Bronchial epithelial cell (primary cell): ENCODE measurements around the gene ZNF322. TPM values are rescaled to one million over a fixed set of nuclear protein-coding genes. Genes with fewer than 3 reads are reported as not detected.
A peak's percentile ranks its signal among the peaks of the same experiment; 100 is the strongest.

ENCODE experiments used
- DNase-seq: peaks from one replicate; pipeline ENCODE4 v3.0.0-alpha.2; 2010; ENCODE audit warnings: low read depth
- FAIRE-seq: peaks from 2 replicates; lab custom pipeline; 2011; peaks lifted over from hg19 to GRCh38; lab: Jason Lieb, UNC
- H3K27me3 ChIP-seq: 2 replicates; pipeline ENCODE4 v1.5.1; 2011; ENCODE audit warnings: low read length; ENCODE audit not compliant: control insufficient read depth, insufficient read depth
- H3K36me3 ChIP-seq: 2 replicates; pipeline ENCODE4 v1.5.1; 2011; ENCODE audit warnings: low read length; ENCODE audit not compliant: control insufficient read depth, insufficient read depth
- H3K4me3 ChIP-seq: 2 replicates; pipeline ENCODE4 v1.5.1; 2011; ENCODE audit warnings: mild to moderate bottlenecking, low read depth, low read length, control low read depth
- total RNA-seq: library from RNA; depleted of rRNA; stranded (reverse); fragments of >200 nt; gene quantifications from 2 replicates; pipeline ENCODE4 v1.2.1, GENCODE V29; 2014
- TF ChIP-seq, protein P1 (sequence below): IDR thresholded peaks from 2 replicates; pipeline ENCODE4 v1.5.1; 2011; ENCODE audit warnings: mild to moderate bottlenecking, moderate library complexity, low read length, control low read depth, inconsistent platforms; ENCODE audit not compliant: insufficient read depth, severe bottlenecking

Gene ZNF322
- total RNA-seq, 1 donor from 2014 or later: 16.8 TPM

DNA sequence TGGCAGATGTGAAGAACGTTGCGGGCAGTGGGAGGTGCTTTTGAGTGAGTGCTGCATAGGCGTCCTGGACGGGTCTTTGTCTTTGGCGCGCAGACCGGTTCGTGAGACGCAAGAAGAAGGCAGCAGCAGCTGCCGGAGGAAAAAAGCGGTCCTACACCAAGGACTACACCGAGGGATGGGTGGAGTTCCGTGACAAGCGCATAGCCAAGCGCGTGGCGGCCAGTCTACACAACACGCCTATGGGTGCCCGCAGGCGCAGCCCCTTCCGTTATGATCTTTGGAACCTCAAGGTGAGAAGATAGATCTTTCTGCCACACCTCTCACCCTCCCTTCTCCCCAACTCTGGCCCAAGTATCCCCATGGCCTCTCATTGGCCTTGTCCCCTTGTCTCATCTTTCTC, 61.7 kb downstream of the ZNF322 start:
- no peak for FAIRE-seq
- TF ChIP-seq, protein P1, sequence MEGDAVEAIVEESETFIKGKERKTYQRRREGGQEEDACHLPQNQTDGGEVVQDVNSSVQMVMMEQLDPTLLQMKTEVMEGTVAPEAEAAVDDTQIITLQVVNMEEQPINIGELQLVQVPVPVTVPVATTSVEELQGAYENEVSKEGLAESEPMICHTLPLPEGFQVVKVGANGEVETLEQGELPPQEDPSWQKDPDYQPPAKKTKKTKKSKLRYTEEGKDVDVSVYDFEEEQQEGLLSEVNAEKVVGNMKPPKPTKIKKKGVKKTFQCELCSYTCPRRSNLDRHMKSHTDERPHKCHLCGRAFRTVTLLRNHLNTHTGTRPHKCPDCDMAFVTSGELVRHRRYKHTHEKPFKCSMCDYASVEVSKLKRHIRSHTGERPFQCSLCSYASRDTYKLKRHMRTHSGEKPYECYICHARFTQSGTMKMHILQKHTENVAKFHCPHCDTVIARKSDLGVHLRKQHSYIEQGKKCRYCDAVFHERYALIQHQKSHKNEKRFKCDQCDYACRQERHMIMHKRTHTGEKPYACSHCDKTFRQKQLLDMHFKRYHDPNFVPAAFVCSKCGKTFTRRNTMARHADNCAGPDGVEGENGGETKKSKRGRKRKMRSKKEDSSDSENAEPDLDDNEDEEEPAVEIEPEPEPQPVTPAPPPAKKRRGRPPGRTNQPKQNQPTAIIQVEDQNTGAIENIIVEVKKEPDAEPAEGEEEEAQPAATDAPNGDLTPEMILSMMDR: no peak
- peaks cover 5% of the 10 kb centered on the region for H3K36me3 ChIP-seq
- no peak for DNase-seq
- peak overlapping the region; percentile 98 for H3K4me3 ChIP-seq
- H3K27me3 ChIP-seq: no peaks in the 10 kb centered on the region

DNA sequence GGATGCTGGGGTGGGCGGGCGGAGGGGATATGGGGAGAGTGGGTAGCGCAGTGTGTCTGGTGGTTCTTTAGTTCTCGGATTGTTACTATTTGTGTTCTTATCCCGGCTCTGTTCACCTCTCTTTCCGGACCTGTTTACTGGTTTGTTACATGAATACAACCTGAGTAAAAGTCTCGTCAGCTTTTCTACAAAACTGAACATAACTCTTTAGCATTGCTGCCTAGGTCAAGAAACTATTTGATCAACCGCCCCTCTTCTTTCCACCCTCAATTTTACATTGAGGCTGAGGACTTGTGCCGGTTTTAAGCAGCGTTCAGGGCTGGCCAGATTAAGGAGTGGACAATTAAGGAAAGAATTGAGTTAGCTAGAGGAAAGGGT, 62.2 kb downstream of the ZNF322 start:
- DNase-seq (no peak), FAIRE-seq (no peak)
- TF ChIP-seq, protein P1: no peak
- Histone ChIP-seq H3K36me3 (peaks cover 5% of the 10 kb centered on the region), H3K27me3 (no peaks in the 10 kb centered on the region), H3K4me3 (peak overlapping the region; percentile 98)

DNA sequence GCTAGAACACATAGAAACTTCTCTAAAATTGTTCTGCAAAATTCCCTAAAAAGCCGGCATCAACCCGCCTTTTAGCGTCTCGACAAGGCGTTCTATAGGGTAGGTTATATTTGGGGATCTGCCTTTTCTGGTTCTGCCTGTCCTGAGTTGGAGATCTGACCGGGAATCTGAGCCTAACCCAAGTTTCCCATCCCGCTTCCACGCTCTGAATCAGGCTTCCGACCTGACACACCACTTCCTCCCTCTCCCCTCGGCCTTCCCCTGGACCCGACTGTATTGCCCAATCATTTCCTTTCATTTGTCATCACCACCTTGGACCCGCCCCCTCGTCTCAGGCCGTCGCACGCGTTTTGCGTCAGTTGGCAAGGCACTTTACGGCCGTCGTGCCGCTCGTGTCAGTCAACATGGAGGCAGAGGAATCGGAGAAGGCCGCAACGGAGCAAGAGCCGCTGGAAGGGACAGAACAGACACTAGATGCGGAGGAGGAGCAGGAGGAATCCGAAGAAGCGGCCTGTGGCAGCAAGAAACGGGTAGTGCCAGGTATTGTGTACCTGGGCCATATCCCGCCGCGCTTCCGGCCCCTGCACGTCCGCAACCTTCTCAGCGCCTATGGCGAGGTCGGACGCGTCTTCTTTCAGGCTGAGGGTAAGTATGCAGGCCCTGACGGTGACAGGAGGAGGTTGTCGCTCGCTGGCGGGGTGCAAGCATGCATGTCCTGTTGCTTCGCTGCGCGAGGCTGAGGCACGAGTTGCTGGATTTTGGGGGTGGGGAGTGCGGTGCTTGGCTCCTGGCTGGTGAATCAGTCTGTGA, 62.8 kb downstream of the ZNF322 start, which contains the start of gene ABT1:
TSS of gene ABT1 (plus strand) at position 375 of the 810 bp plus-strand sequence. CDS start at position 405, 30 bp downstream.
- DNase-seq (peak; percentile 95), FAIRE-seq (no peak)
- Histone ChIP-seq H3K4me3 (peak within 1 kb of the TSS; percentile 98), H3K36me3 (peaks cover 5% of the 10 kb centered on the region), H3K27me3 (no peaks in the 10 kb centered on the region)
- TF ChIP-seq, protein P1: no peak

DNA sequence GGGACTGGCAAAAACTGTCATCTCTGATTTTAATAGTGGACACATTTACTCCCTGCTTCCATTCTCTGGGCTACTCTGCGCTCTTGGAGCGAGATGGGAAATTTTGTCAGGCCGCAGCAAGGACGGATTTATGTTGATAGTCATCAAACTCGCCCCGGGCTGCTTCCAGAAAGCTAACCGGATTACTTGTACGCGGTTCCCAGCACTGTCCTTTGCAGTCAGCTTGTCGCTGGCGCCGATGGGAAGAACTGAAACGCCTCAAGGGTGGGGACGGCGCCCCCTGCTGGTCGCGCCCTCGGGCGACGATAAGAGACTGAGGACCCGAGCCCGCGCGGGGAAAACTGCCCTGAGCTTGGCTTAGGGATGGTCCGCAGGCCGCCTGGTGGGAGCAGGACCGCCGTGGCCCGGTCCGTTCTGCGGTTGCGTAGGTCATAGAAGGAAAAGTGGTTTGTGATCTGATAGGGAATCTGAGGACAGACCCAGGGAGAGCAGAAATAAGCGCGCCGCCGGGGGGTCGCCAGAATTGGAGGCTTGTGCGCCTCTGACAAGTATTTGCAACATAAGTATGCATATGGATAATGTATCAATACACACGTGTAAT, 63.8 kb downstream of the ZNF322 start:
- FAIRE-seq: no peak
- H3K36me3 ChIP-seq: peaks cover 5% of the 10 kb centered on the region
- H3K4me3 ChIP-seq: peak overlapping the region; percentile 98
- peak; percentile 64 for DNase-seq
- TF ChIP-seq, protein P1: peak; percentile 95
- no peaks in the 10 kb centered on the region for H3K27me3 ChIP-seq

DNA sequence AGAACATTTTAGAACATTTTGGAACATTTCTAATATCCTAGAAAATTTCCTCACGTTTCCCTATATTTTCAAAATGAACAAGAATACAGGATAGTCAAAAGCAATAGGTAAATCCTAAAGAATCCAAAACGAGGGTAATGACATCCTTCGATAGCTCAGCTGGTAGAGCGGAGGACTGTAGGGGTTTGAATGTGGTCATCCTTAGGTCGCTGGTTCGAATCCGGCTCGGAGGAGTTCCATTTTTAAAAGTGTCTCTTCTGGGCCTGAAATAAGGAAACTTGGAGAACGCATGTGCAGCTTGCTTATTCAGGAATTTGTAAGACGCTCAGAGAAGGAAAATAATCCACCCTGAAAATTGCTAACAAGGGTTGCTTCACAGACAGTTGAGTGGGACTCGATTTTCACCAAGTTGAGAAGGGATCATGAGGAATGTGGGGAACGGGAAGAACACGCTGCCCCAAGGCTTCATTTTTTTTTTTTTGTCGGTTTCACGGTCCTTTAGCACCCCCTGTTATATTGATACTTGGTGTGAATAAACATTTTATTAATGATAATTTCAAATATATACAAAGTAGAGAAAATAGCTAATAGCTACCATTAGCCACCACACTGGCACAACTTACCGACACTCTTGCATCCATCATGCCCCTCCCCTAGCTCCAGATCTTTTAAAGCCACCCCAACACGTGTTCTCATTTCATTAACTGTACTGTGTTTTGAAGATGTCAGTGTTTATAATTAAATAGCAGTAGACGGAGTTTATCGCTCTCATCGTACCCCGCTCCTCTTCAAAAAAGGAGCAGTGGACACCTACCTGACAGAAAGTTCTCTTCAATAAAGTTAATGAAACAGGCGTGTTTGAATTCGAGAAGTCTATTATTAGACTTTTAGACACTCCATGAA, 64.6 kb downstream of the ZNF322 start:
- no peaks in the 10 kb centered on the region for H3K27me3 ChIP-seq
- no peak for FAIRE-seq
- TF ChIP-seq, protein P1: no peak
- H3K4me3 ChIP-seq: no peak overlapping the region
- peaks cover 5% of the 10 kb centered on the region for H3K36me3 ChIP-seq
- DNase-seq: peak; percentile 73
